ENCODE measurements around the gene SLC1A5.

GRCh38 chr19:46755077-46755852 is 33.1 kb downstream of the SLC1A5 start:
- no peak for TF ChIP-seq POLR2A (IDR thresholded peaks at IDR 0.05)
- TF ChIP-seq CTCF (IDR thresholded peaks at IDR 0.05): no peak
